ENCODE results near the gene CSMD2. TPM values are rescaled to one million over a fixed set of nuclear protein-coding genes. Genes with fewer than 3 reads are reported as not detected.

Gene CSMD2
- total and polyA plus RNA-seq, 2 experiments from 2014 or later, result 5.3 to 16.6 TPM

GRCh38 chr1:33703464-33703863 lies 461.6 kb downstream of the CSMD2 start:
- Histone ChIP-seq H3K27me3 (ENCODE audit: insufficient read depth) (no peaks in the 10 kb centered on the region), H4K20me1 (replicated peaks; ENCODE audit: insufficient read depth) (0 out of 2 replicates have a peak, but pooled peaks cover 2% of the 10 kb centered on the region), H3K4me3 (no peak overlapping the region), H3K79me2 (replicated peaks; ENCODE audit: insufficient read depth) (no peaks in the 10 kb centered on the region), H2AFZ (no peak overlapping the region), H3K36me3 (ENCODE audit: insufficient read depth) (no peaks in the 10 kb centered on the region), H3K4me2 (no peak overlapping the region), H3K9me2 (ENCODE audit: insufficient read depth) (no peaks in the 10 kb centered on the region), H3F3A (replicated peaks; ENCODE audit: low read depth) (no peaks in the 10 kb centered on the region), H3K4me1 (ENCODE audit: insufficient read depth) (no peaks in the 10 kb centered on the region), H3K27ac (ENCODE audit: low read depth) (no peak overlapping the region)
- no peaks in the 10 kb centered on the region for H3K27me3 Mint-ChIP-seq (ENCODE audit: insufficient read depth, low read depth, poor library complexity)
- H3K4me3 Mint-ChIP-seq, result no peak overlapping the region
- H3K27ac Mint-ChIP-seq, result no peak overlapping the region
- ATAC-seq (no peak), DNase-seq (ENCODE audit: low spot score) (no peak)
- H3K36me3 Mint-ChIP-seq (ENCODE audit: low read depth), result no peaks in the 10 kb centered on the region; the same call in 2 of the 3 replicates
- no peak for TF ChIP-seq NANOG (IDR thresholded peaks at IDR 0.05; ENCODE audit: borderline replicate concordance)
- TF ChIP-seq, protein P1, sequence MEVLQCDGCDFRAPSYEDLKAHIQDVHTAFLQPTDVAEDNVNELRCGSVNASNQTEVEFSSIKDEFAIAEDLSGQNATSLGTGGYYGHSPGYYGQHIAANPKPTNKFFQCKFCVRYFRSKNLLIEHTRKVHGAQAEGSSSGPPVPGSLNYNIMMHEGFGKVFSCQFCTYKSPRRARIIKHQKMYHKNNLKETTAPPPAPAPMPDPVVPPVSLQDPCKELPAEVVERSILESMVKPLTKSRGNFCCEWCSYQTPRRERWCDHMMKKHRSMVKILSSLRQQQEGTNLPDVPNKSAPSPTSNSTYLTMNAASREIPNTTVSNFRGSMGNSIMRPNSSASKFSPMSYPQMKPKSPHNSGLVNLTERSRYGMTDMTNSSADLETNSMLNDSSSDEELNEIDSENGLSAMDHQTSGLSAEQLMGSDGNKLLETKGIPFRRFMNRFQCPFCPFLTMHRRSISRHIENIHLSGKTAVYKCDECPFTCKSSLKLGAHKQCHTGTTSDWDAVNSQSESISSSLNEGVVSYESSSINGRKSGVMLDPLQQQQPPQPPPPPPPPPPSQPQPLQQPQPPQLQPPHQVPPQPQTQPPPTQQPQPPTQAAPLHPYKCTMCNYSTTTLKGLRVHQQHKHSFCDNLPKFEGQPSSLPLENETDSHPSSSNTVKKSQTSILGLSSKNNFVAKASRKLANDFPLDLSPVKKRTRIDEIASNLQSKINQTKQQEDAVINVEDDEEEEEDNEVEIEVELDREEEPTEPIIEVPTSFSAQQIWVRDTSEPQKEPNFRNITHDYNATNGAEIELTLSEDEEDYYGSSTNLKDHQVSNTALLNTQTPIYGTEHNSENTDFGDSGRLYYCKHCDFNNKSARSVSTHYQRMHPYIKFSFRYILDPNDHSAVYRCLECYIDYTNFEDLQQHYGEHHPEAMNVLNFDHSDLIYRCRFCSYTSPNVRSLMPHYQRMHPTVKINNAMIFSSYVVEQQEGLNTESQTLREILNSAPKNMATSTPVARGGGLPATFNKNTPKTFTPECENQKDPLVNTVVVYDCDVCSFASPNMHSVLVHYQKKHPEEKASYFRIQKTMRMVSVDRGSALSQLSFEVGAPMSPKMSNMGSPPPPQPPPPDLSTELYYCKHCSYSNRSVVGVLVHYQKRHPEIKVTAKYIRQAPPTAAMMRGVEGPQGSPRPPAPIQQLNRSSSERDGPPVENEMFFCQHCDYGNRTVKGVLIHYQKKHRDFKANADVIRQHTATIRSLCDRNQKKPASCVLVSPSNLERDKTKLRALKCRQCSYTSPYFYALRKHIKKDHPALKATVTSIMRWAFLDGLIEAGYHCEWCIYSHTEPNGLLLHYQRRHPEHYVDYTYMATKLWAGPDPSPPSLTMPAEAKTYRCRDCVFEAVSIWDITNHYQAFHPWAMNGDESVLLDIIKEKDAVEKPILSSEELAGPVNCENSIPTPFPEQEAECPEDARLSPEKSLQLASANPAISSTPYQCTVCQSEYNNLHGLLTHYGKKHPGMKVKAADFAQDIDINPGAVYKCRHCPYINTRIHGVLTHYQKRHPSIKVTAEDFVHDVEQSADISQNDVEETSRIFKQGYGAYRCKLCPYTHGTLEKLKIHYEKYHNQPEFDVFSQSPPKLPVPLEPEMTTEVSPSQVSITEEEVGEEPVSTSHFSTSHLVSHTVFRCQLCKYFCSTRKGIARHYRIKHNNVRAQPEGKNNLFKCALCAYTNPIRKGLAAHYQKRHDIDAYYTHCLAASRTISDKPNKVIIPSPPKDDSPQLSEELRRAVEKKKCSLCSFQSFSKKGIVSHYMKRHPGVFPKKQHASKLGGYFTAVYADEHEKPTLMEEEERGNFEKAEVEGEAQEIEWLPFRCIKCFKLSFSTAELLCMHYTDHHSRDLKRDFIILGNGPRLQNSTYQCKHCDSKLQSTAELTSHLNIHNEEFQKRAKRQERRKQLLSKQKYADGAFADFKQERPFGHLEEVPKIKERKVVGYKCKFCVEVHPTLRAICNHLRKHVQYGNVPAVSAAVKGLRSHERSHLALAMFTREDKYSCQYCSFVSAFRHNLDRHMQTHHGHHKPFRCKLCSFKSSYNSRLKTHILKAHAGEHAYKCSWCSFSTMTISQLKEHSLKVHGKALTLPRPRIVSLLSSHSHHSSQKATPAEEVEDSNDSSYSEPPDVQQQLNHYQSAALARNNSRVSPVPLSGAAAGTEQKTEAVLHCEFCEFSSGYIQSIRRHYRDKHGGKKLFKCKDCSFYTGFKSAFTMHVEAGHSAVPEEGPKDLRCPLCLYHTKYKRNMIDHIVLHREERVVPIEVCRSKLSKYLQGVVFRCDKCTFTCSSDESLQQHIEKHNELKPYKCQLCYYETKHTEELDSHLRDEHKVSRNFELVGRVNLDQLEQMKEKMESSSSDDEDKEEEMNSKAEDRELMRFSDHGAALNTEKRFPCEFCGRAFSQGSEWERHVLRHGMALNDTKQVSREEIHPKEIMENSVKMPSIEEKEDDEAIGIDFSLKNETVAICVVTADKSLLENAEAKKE (CRISPR knock-in tag; IDR thresholded peaks at IDR 0.05), result no peak
- TF ChIP-seq CTCF (conservative IDR thresholded peaks at IDR 0.05; ENCODE audit: low read depth in 2 of 2), result no peak
- TF ChIP-seq EZH2phosphoT487 (IDR thresholded peaks at IDR 0.05; ENCODE audit: unreplicated experiment), result no peak
- TF ChIP-seq JUNB (IDR thresholded peaks at IDR 0.05; ENCODE audit: unreplicated experiment), result no peak
- TF ChIP-seq STAT1 (IDR thresholded peaks at IDR 0.05; ENCODE audit: unreplicated experiment), result no peak
- no peak for TF ChIP-seq EZH2 (IDR thresholded peaks at IDR 0.05; ENCODE audit: low read depth, unreplicated experiment)
- TF ChIP-seq ZNF331 (CRISPR knock-in tag; IDR thresholded peaks at IDR 0.05; ENCODE audit: low read depth), result no peak
- TF ChIP-seq, protein P2, sequence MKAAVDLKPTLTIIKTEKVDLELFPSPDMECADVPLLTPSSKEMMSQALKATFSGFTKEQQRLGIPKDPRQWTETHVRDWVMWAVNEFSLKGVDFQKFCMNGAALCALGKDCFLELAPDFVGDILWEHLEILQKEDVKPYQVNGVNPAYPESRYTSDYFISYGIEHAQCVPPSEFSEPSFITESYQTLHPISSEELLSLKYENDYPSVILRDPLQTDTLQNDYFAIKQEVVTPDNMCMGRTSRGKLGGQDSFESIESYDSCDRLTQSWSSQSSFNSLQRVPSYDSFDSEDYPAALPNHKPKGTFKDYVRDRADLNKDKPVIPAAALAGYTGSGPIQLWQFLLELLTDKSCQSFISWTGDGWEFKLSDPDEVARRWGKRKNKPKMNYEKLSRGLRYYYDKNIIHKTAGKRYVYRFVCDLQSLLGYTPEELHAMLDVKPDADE (IDR thresholded peaks at IDR 0.05), result no peak
- TF ChIP-seq, protein P3, sequence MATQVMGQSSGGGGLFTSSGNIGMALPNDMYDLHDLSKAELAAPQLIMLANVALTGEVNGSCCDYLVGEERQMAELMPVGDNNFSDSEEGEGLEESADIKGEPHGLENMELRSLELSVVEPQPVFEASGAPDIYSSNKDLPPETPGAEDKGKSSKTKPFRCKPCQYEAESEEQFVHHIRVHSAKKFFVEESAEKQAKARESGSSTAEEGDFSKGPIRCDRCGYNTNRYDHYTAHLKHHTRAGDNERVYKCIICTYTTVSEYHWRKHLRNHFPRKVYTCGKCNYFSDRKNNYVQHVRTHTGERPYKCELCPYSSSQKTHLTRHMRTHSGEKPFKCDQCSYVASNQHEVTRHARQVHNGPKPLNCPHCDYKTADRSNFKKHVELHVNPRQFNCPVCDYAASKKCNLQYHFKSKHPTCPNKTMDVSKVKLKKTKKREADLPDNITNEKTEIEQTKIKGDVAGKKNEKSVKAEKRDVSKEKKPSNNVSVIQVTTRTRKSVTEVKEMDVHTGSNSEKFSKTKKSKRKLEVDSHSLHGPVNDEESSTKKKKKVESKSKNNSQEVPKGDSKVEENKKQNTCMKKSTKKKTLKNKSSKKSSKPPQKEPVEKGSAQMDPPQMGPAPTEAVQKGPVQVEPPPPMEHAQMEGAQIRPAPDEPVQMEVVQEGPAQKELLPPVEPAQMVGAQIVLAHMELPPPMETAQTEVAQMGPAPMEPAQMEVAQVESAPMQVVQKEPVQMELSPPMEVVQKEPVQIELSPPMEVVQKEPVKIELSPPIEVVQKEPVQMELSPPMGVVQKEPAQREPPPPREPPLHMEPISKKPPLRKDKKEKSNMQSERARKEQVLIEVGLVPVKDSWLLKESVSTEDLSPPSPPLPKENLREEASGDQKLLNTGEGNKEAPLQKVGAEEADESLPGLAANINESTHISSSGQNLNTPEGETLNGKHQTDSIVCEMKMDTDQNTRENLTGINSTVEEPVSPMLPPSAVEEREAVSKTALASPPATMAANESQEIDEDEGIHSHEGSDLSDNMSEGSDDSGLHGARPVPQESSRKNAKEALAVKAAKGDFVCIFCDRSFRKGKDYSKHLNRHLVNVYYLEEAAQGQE (IDR thresholded peaks at IDR 0.05; ENCODE audit: unreplicated experiment), result no peak
- TF ChIP-seq POLR2AphosphoS5 (IDR thresholded peaks at IDR 0.05; ENCODE audit: low read depth), result no peak
- no peak for TF ChIP-seq CREB1 (CRISPR knock-in tag; IDR thresholded peaks at IDR 0.05; ENCODE audit: low read depth)
- TF ChIP-seq ZNF114 (CRISPR knock-in tag; IDR thresholded peaks at IDR 0.05), result no peak
- H3K4me1 Mint-ChIP-seq, result no peaks in the 10 kb centered on the region
- H3K9me3 Mint-ChIP-seq, result no peaks in the 10 kb centered on the region
